Fibroblast of upper back skin (primary cell): Measurements from ENCODE around the gene BPI.
"Not testable (repeated sequence)": the region's sequence is repeated elsewhere in the genome, so short reads cannot be mapped to it uniquely, and the experiment has no call there.

Source experiments
- DNase-seq: peaks from one replicate; pipeline ENCODE4 v3.0.0-alpha.2; 2013

Gene BPI

DNA sequence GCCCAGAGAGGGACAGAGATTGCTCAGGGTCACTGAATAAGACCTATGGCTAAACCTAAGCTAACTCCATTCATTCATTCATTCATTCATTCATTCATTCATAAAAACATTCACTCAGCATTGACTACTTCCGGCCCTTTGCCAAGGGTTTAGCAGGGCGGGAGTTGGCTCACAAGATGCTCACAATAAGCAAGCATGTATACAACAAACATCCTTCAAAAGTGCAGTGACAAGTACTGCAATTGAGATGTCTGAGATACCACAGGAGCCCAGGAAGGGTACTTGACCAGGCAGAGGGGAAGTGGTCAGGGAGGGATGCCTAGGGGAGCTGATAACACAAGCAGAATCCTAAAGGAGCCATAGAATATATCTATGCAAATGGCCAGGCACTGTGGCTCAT lies 25.2 kb upstream of the BPI start:
- DNase-seq: no peak

DNA sequence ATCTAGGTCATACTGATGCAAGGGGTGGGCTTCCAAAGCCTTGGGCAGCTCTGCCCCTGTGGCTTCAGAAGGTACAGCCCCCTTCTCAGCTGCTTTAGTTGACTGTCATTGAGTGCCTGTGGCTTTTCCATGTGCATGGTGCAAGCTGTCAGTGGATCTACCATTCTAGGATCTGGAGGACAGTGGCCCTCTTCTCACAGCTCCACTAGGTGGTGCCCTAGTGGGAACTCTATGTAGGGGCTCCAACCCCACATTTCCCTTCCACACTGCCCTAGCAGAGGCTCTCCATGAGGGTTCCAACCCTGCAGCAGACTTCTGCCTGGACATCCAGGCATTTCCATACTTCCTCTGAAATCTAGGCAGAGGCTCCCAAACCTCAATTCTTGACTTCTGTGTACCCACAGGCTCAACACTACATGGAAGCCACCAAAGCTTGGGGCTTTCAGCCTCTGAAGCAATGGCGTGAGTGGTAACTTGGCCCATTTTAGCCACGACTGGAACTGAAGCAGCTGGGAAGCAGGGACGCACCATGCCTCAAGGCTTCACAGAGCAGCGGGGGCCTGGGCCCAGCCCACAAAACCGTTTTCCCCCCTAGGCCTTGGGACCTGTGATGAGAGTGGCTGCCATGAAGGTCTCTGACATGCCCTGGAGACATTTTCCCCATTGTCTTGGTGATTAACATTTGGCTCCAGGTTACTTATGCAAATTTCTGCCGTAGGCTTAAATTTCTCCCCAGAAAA lies 22.6 kb upstream of the BPI start:
- DNase-seq: not testable (repeated sequence)

DNA sequence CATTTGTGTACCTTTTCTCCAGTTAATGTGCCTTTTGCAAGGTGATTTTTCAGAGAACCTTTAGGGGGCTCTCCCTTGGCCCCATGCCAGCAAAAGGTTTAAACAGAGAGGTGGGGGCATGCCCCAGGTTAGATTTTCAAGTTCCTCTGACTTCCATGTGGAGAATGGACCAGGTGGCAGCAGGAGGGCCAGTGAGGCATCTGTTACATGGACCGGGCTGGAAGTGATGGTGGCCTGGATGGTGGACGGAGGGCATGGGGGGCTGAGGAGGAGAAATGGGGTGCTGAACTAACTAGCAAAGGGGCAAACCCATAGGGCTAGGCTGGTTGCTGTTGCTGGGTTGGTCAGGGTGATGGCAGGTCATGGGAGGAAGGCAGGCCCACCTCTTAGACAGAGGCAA lies 20.7 kb upstream of the BPI start:
- no peak for DNase-seq

DNA sequence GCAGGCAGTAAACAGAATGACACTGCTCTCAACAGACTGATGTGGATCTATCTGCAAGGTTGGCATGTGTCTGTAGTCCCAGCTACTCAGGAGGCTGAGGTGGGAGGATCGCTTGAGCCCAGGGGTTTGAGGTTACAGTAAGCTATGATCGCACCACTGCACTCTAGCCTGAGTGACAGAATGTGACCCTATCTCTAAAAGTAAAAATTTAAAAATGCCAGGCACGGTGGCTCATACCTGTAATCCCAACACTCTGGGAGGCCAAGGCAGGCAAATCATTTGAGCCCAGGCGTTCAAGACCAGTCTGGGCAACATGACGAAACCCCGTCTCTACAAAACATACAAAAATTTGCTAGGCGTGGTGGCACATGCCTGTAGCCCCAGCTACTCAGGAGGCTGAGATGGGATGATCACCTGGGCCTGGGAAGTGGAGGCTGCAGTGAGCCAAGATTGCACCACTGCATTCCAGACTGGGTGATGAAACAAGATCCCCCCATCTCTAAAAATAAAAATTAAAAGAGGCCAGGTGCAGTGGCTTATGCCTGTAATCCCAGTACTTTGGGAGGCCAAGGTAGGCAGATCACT lies 19.8 kb upstream of the BPI start:
- not testable (repeated sequence) for DNase-seq

DNA sequence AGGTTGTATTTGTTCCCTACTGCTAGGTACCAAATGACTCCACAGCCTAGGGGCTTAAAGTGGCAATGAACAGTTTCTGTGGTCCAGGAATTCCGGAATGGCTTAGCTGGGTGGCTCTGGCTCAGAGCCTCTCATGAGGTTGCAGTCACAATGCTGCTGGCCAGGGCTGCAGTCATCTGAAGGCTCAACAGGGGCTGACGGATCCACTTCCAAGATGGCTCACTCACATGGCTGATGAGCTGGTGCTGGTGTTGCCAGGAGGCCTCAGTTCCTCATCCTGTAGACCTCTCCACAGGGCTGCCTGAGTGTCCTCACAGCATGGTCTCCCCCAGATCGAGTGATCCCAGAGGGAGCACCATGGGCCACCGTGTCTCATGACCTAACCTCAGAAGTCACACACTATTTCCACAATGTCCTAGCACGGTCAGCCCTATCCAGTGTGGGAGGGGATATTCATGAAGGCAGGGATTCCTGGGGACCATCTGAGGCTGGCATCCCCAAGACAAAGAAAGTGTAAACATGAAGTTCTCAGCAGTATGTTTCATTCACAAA lies 19.0 kb upstream of the BPI start:
- DNase-seq: no peak

DNA sequence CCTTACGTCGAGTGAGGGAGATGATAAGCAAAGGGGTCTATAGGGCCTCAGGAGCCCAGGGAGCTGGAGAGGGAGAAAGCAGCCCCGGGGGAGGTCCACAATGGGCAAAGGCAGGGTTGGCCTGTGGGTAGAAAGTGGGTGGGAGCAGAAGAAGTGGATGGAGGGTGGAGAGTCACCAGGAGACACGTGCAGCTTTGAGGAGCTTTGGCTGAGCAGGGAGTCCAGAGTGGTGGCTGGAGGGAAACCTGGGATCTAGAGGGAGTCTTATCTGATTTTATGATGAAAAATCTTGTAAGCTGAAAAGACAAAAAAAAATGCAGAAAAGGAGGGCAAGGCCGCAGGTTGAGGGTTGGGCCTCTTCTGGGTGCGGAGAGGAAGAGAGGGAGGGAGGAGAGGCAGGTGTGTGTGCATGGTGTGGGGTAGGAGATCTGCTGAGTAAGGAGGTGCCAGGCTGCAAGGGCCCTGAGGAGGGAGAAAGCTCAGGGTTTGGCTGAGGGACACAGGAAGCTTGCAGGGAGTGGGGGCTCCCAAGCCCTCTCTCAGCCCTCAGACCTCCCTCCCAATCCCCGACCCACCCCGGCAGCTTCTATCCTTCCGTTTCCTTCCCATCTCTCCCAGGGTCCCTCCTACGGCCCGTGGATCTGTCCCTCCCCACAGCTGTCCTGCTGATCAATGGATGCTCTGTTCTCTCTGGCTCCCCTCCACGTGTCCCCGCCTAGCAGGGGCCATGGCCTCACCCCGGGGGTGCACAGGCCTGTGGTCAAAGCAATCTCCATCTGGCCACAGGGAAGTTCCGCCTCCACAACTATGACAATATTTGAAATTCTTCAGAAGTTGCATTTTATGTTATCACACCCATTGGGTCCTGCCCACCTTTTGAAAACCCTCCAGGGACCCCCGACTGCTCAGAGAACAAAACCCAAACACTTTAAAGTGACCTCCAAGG lies 17.1 kb upstream of the BPI start:
- DNase-seq: peak; percentile 35

DNA sequence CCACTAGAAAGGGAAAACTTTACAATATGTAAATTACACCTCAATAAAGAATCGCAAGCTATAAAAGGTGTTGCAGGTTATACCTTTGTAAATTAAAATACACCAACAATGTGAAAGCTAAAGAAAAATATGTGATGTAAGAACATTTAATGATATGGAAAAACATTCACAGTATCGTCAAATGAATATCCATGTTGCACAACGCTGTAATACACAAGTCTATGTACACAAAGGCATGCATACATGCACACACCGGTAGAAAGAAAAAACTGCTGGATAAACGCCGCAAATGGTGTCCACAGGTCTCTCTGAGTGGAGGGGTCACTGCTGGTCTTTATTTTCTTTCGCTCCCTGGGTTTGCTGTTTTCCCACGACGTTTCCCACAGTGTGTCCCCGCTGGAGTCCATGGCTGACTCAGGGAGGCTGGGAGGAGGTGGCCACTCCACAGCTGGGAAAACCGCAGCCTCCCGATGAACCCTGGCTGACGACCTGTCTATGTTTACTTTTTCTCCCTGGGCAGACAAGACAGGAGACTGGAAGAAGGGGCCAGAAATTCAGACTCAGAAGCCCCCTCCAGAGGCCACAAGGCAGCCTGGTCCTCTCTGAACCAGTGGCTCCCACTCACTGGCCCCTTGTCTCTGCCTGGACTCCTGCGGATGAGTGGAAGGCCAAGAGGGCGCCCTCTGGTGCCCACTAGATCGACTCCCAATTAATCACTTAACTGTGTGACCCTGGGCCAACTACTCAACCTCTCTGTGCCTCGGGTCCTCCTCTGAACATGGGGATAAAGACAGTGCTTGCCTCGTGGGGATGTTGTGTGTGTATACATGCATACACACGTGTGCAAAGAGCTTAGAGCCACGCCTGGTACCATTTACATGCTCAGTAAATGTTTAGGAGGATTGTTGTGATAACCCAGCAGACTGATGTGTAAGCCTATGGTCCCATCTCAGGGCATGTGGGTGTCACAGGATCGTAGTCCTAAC lies 12.8 kb upstream of the BPI start:
- peak; percentile 66 for DNase-seq

DNA sequence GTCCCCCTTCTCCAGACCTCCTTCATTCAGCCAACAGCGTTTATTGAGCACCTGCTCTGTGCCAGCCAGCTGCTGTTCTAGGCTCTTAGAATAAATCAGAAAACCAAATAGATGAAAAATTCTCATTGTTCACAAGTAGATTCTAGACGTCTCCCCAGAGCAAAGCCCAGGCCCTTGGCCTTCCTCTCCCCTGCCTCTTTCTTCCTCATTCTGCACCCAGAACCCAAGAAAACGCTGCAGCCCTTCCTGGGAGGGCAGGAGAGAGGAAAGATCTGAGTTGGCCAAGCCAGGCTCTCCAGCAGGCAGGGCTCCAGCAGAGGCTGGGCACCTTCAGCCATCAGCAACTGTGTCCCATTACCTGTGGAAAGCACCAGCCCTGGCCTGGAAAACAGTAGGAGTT lies 12.0 kb upstream of the BPI start:
- no peak for DNase-seq

DNA sequence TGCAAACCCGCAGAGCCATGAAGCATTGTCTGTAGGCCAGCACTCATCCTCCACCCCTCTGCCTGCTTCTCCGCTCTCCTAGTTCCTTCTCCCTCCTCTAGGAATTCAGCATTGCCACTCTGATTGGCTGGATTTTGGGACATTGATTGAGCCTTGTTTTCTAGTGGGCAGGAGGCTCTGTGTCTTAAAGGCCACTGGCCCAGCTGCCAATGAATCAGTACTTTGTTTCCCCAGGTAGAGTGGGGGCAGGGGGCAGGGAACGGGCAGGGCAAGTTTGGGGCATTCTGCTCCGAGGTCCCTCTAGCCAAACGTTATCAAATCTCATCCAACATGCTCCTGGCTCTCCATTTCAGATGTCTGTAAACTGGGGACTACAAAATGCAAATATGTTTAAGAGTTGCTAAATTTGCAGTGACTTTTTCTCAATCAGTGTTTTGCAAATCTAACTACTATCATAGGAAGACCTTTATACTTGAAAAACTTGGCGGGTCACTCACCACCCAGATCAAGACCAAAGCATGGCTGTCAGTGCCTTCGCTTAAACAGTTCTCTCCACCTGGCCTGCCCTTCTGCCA lies 10.4 kb upstream of the BPI start:
- peak; percentile 49 for DNase-seq

DNA sequence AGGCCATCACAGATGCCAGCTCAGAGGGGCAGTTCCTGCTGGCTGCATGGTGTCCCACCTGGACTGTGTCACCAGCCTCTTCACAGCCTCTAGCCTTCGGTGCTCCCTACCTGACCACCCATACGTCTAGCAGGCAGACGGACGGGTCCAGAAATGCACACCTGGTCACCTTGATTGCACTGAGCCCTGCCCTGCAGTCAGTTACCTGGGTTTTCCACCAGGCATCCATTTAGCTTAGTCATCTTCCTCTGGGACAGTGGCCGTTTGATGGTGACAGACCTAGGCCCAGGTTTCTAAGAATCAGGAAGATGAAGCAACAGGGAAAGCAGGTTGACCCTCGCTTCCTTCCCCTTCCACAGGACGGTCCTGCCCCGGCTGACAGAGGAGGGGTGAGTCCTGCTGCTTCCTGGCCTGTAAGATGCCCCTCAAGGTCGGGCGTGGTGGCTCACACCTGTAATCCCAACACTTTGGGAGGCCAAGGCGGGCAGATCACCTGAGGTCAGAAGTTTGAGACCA lies 9.8 kb upstream of the BPI start:
- no peak for DNase-seq

DNA sequence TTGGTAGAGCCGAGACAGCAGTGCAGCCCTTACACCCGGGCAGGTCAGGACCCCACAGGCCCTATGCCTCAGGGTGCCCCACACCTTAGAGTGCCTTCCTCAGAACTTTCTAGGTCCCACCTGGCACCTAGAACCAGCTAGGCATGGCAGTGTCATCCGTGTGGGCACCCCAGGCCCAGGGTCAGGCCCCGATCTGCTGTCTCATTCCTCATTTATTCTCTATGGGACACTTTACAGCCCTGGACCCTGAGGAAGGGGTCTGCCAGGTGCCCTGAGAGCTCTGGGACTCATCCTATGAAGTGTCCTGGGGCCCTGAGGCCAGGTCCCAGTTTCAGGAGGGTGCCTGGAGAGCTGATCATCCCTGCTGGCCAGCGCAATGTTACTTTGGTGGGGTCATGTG lies 8.1 kb upstream of the BPI start:
- DNase-seq: no peak

DNA sequence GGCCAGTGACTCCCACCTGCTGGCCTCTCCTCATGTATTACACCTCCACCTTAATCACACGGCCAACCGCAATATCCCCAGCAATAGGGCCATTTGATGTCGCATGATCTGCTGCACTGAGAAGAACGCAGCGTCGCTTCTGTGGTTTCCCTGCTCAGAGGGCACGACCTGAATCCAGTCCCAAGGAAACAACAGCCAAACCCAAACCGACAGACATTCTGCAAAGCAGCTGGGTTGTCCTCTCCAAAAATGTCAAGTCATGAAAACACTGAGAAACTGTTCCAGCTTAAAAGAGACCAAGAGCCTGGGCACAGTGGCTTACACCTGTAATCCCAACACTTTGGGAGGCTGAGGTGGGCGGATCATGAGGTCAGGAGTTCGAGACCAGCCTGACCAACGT lies 7.5 kb upstream of the BPI start:
- no peak for DNase-seq

DNA sequence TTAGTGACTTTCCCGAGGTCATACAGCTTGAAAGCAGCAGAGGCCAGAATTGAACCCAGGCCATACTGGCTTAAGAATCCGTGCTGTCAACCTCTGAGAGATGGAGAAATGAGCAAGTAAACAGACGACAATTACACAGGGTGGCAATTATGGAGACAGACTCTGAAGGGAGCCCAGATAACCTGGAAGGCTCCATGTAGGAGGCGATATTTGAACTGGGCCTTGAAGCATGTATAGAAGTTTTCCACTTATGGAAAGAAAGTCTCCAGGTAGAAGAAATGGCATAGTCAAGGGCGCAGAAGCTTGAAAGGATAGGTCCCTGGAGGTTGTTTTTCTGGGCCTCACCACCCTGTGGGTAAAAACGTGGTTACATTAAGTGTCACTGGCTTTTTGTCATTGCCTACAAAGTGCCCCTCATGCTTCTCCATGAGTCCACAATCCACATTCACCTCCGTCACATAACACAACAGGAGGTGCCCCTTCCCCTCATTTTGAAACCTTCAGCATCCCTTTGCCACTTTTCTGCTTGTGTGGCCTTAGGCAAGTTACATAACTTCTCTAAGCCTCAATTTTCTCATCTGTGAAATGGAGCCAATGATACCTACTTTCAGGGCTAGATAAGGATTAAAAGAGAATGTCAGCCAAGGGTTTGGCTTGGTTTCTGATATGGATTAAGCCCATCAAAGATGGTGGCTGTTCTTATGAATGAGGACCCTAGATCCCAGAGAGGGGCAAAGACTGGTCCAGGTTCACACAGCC lies 5.9 kb upstream of the BPI start:
- DNase-seq: no peak

DNA sequence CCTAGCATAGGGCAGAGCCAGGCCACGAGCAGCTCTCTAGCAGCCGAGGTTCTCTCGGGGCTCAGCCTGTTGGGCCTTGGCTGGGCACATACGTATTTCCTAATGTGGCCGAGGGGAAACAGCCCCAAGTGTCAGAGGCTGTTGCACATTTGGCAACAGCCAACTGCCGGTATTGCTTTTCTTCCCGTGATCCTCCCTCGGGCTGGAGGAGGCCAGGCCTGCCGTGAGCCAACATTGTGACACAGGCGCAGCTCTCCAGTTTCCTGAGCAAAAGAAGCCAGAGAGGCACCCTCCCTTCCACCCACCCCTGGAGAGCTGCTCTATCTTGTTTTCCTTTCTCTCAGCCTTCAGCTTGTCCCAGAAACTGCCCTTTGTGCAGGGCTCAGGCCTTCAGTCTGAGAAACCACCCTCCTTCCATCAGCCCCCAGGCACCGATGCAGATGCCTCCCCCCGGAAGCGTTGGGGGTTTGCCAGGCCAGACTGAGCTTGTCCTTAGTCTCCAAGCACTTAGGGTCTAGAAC lies 5.1 kb upstream of the BPI start:
- DNase-seq: peak; percentile 30

DNA sequence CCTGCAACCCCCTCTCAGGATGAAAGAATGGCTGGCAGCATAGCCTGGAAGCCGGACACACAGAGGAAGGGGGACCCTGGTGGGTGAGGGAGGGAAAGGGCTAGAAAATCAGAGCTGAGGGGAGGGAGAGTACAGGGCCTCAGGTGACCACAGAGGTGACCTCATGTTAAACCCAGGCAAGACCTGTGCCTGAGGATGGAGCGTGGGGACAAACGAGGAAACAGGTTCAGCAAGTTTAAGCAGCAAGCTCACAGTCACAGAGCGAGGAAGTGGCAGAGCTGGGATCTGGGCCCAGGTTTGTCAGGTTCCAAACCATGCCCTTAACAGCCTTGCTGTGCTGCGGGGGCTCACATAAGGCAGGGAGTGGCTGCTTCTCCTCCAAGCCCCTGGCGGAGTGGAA lies 4.0 kb upstream of the BPI start:
- DNase-seq: no peak

DNA sequence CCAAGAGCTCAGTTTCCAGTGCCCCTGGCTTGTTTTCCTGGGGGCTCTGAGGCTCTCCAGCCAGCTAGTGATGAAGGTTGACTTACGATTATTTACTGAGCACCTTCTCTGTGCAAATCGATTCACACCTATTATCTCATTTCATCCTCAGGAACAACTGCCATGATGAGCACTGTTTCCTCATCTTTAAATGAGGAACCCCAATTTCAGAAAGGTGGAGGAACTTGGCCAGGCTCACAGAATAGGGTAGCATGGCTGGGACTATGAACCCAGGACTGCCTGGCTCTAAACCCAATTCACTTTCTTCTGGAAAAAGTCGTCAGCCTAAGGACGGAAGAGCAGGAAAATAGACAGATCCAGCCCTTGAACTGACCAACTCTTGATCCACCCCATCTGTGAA lies 3.5 kb upstream of the BPI start:
- no peak for DNase-seq

DNA sequence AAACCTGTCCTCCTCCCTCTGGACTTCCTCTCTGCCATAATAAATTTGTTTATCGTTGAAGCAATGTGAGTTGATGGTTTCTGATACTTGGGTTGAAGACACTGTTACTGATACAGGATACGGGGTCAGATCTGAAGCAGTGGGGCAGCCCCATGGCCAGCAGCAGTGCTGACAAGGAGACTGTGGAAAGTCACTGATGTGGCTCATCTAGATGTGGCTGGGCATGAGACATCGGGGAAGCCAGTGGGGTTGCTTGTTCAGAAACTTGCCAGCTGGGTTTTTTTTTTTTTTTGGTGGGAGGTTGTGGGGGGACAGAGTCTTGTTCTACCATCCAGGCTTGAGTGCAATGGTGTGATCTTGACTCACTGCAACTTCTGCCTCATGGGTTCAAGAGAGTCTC lies 2.6 kb upstream of the BPI start:
- DNase-seq: no peak

DNA sequence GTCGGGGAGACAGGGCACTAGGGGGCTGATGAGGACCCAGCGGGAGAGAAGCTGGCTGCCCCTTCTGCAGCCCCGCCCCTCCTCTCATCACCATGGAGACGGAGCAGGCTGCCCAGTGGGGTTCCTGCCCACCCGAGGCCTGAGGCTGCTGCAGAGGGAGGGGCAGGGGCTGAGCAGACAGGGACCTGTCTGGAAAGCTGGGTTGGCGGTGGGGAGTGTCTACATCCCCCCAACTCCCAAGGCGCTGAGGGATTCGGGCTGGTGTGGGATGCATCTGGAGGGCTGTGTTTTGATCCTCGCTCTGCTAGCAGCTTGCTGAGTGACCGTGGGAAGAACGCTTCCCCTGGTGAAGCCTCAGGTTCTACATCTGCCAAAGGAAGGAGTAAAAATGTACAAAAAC lies 1.2 kb upstream of the BPI start:
- DNase-seq: no peak

DNA sequence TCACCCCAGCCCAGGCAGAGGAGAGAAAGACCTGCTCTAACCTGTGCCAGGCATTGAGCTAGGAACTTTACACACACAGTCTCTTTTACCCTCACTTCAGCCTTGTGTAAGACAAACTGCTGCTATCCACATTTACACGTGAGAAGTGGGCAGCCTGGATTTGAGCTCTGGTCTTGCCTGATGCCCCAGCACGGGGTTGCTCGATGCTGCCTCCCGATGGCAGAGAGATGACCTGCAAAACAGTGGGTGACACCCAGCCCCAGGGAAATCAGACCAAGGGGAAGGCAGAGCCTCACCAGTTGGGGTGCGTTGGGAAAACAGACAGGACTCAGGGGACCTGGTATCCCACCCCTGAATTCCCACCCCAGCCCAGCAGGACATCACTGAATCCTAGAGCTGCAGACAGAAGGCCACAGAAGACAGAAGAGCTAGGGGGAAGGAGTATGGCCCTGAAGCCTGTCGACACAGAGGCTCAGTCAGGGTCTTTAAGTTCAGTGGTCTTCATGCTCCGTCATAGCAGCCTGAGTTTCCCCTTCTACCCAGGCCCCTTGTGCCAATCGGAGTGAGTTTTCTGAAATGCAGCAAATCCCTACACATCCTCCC lies 990 bp downstream of the BPI start:
- peak; percentile 17 for DNase-seq

DNA sequence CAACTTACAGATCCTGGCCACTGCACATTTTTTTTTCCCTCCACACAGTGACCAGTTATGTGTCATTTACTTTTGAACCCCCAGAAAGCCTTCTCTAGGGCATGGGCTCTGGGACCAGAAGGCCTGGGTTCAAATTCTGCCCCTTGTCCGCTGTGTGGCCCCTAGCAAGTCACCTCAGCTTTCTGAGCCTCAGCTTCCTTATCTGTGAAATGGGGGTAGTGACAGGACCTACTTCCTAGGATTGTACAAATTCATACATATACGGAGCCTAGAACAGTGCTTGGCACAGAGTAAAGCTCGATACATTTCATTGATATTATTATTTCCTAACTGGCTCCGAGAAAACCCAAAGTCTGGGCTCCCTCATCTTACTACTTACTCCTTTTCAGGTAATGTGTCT lies 1.6 kb downstream of the BPI start:
- no peak for DNase-seq
